Glutamatergic neuron (in vitro differentiated cells): ENCODE measurements around the gene EHD4. TPM values are rescaled to one million over a fixed set of nuclear protein-coding genes. Genes with fewer than 3 reads are reported as not detected.

Experiments
- DNase-seq: peaks from one replicate; pipeline ENCODE4 v3.0.0; 2022
- H3K27ac Mint-ChIP-seq: one replicate; pipeline ENCODE4 v1.8.0; 2020; ENCODE audit warnings: mild to moderate bottlenecking, mixed read lengths, inconsistent platforms; ENCODE audit not compliant: unreplicated experiment
- H3K27me3 Mint-ChIP-seq: one replicate; pipeline ENCODE4 v1.8.0; 2020; ENCODE audit warnings: mild to moderate bottlenecking, moderate library complexity, mixed read lengths, inconsistent platforms; ENCODE audit not compliant: unreplicated experiment
- H3K36me3 Mint-ChIP-seq: one replicate; pipeline ENCODE4 v1.8.0; 2020; ENCODE audit warnings: mild to moderate bottlenecking, mixed read lengths, inconsistent platforms; ENCODE audit not compliant: unreplicated experiment
- H3K4me1 Mint-ChIP-seq: one replicate; pipeline ENCODE4 v1.8.0; 2020; ENCODE audit warnings: mild to moderate bottlenecking, low read depth, mixed read lengths, inconsistent platforms; ENCODE audit not compliant: unreplicated experiment
- H3K4me3 Mint-ChIP-seq: one replicate; pipeline ENCODE4 v1.8.0; 2020; ENCODE audit warnings: mild to moderate bottlenecking, mixed read lengths, inconsistent platforms; ENCODE audit not compliant: unreplicated experiment
- H3K9me3 Mint-ChIP-seq: one replicate; pipeline ENCODE4 v1.8.0; 2020; ENCODE audit warnings: mild to moderate bottlenecking, moderate library complexity, mixed read lengths, inconsistent platforms; ENCODE audit not compliant: unreplicated experiment
- CTCF ChIP-seq: fragments of 200-600 bp; sonication (generic); IDR thresholded peaks from one replicate; pipeline ENCODE4 v1.5.0; 2021; ENCODE audit not compliant: partially characterized antibody, unreplicated experiment
- total RNA-seq: library from RNA; stranded (reverse); fragmentation: NEBNext Ultra II Directional; extraction: Animal tissue kit (Norgen Biotek cat#: 25700); gene quantifications from one replicate; pipeline ENCODE4 v1.2.1, GENCODE V29; 2021; ENCODE audit not compliant: unreplicated experiment

The EHD4 gene
- total RNA-seq, 1 donor from 2014 or later = 4.0 TPM

- H3K27ac Mint-ChIP-seq = no peak overlapping the region
- peaks cover 4% of the 10 kb centered on the region for H3K9me3 Mint-ChIP-seq
- peaks cover 10% of the 10 kb centered on the region for H3K27me3 Mint-ChIP-seq
- H3K4me3 Mint-ChIP-seq = no peak overlapping the region
- no peak for DNase-seq
- peaks cover 12% of the 10 kb centered on the region for H3K36me3 Mint-ChIP-seq
- TF ChIP-seq CTCF = no peak
- peaks cover 1% of the 10 kb centered on the region for H3K4me1 Mint-ChIP-seq
Measured at GRCh38 chr15:41885841-41886240, 86.5 kb downstream of the EHD4 start.

DNA sequence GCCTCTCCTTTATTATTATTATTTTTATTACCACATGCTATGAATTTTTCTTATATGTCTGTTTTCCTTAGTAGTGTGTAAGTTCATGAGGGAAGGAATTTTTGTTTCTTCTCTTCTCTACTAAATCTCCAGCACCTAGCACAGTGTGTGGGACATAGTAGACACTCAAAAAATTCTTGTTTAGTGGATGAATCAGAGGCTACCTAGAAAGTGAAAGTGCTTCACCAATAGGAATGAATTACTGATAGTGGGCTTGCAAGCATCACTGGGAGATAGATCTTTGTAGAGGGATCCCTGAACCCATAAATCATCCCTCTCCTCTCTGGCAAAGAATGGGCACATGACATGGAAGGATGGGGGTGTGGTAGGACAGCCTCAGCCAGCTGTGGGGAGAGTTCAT is 87.0 kb downstream of the EHD4 start:
- H3K4me3 Mint-ChIP-seq = no peak overlapping the region
- no peak for TF ChIP-seq CTCF

GRCh38 chr15:41884458-41884857 is 87.9 kb downstream of the EHD4 start:
- DNase-seq = no peak
- peaks cover 12% of the 10 kb centered on the region for H3K36me3 Mint-ChIP-seq
- H3K27me3 Mint-ChIP-seq = peaks cover 13% of the 10 kb centered on the region
- H3K4me1 Mint-ChIP-seq = peaks cover 1% of the 10 kb centered on the region
- H3K27ac Mint-ChIP-seq = no peak overlapping the region
- no peak overlapping the region for H3K4me3 Mint-ChIP-seq
- peaks cover 4% of the 10 kb centered on the region for H3K9me3 Mint-ChIP-seq
- no peak for TF ChIP-seq CTCF

More for the DNA sequence above, 87.0 kb downstream of the EHD4 start:
- peaks cover 4% of the 10 kb centered on the region for H3K9me3 Mint-ChIP-seq
- H3K27ac Mint-ChIP-seq = no peak overlapping the region
- no peak for DNase-seq
- H3K4me1 Mint-ChIP-seq = peaks cover 1% of the 10 kb centered on the region
- H3K36me3 Mint-ChIP-seq = peaks cover 12% of the 10 kb centered on the region
- H3K27me3 Mint-ChIP-seq = peaks cover 11% of the 10 kb centered on the region

DNA sequence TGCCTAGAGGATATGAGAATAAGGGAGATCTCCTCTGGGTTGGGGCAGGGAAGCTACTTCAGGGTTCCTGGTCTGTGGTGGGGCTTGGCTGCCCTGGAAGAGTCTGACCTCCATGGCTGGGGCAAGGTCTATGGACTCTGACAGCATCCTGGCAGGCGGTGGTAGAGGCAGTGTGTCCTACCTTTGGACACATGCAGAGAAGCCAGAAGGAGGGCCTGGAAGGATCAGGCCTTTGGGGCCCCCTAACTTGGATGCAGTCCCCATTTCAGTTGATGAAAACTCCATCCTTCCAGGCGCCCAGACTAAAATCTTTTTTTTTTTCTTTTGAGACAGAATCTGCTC is 88.9 kb downstream of the EHD4 start:
- no peak for TF ChIP-seq CTCF
- peaks cover 1% of the 10 kb centered on the region for H3K4me1 Mint-ChIP-seq
- H3K9me3 Mint-ChIP-seq = peaks cover 7% of the 10 kb centered on the region
- peaks cover 12% of the 10 kb centered on the region for H3K36me3 Mint-ChIP-seq
- H3K27ac Mint-ChIP-seq = no peak overlapping the region
- peaks cover 17% of the 10 kb centered on the region for H3K27me3 Mint-ChIP-seq
- DNase-seq = no peak
- H3K4me3 Mint-ChIP-seq = no peak overlapping the region

- Mint-ChIP-seq H3K4me3 (no peak overlapping the region), H3K27ac (no peak overlapping the region)
- no peak for TF ChIP-seq CTCF
Measured at GRCh38 chr15:41882689-41883483, 89.5 kb downstream of the EHD4 start.

More at GRCh38 chr15:41882689-41883483, 89.5 kb downstream of the EHD4 start:
- Mint-ChIP-seq H3K36me3 (peaks cover 12% of the 10 kb centered on the region), H3K27me3 (peaks cover 17% of the 10 kb centered on the region), H3K9me3 (peaks cover 9% of the 10 kb centered on the region), H3K4me1 (peaks cover 1% of the 10 kb centered on the region)
- DNase-seq = no peak
